ENCODE results near the gene XPO4. TPM values are rescaled to one million over a fixed set of nuclear protein-coding genes. Genes with fewer than 3 reads are reported as not detected.

The XPO4 gene
- total RNA-seq, 1 donor from 2014 or later: 19.9 TPM

GRCh38 chr13:20740021-20740420, 162.5 kb downstream of the XPO4 start:
- Mint-ChIP-seq H3K36me3 (ENCODE audit: low read depth, unreplicated experiment) (peaks cover 8% of the 10 kb centered on the region), H3K27ac (ENCODE audit: unreplicated experiment) (no peak overlapping the region), H3K9me3 (ENCODE audit: unreplicated experiment) (peaks cover 11% of the 10 kb centered on the region), H3K27me3 (ENCODE audit: low read depth, unreplicated experiment) (no peaks in the 10 kb centered on the region), H3K4me3 (ENCODE audit: unreplicated experiment) (no peak overlapping the region), H3K4me1 (ENCODE audit: low read depth, unreplicated experiment) (no peaks in the 10 kb centered on the region)
- DNase-seq (ENCODE audit: low read depth) (no peak), FAIRE-seq (no peak)
- TF ChIP-seq EZH2 (IDR thresholded peaks at IDR 0.05; ENCODE audit: insufficient read depth, low read length): no peak
- no peak for TF ChIP-seq CTCF (IDR thresholded peaks at IDR 0.05; ENCODE audit: insufficient read depth, low read depth, low read length)
- Histone ChIP-seq H4K20me1 (ENCODE audit: insufficient read depth, low read length) (no peaks in the 10 kb centered on the region), H3K9ac (ENCODE audit: low read length) (no peak overlapping the region), H2AFZ (ENCODE audit: low read depth, low read length) (no peak overlapping the region), H3K9me3 (ENCODE audit: insufficient read depth, low read depth, low read length) (no peaks in the 10 kb centered on the region), H3K4me1 (ENCODE audit: insufficient read depth, low read length) (no peaks in the 10 kb centered on the region), H3K4me2 (ENCODE audit: low read length) (no peak overlapping the region), H3K79me2 (ENCODE audit: insufficient read depth, low read length) (no peaks in the 10 kb centered on the region), H3K27me3 (ENCODE audit: insufficient read depth, low read length) (no peaks in the 10 kb centered on the region), H3K4me3 (ENCODE audit: insufficient read depth, low read depth, low read length) (no peak overlapping the region), H3K36me3 (ENCODE audit: insufficient read depth, low read length) (no peaks in the 10 kb centered on the region), H3K27ac (ENCODE audit: low read depth, low read length) (no peak overlapping the region)

- Mint-ChIP-seq H3K36me3 (ENCODE audit: low read depth, unreplicated experiment) (peaks cover 6% of the 10 kb centered on the region), H3K9me3 (ENCODE audit: unreplicated experiment) (peaks cover 8% of the 10 kb centered on the region), H3K27ac (ENCODE audit: unreplicated experiment) (no peak overlapping the region), H3K4me3 (ENCODE audit: unreplicated experiment) (no peak overlapping the region), H3K27me3 (ENCODE audit: low read depth, unreplicated experiment) (peaks cover 3% of the 10 kb centered on the region), H3K4me1 (ENCODE audit: low read depth, unreplicated experiment) (no peaks in the 10 kb centered on the region)
- Histone ChIP-seq H3K27me3 (ENCODE audit: insufficient read depth, low read length) (no peaks in the 10 kb centered on the region), H3K27ac (ENCODE audit: low read depth, low read length) (no peak overlapping the region), H3K9ac (ENCODE audit: low read length) (no peak overlapping the region), H3K4me2 (ENCODE audit: low read length) (no peak overlapping the region), H4K20me1 (ENCODE audit: insufficient read depth, low read length) (no peaks in the 10 kb centered on the region), H3K9me3 (ENCODE audit: insufficient read depth, low read depth, low read length) (no peaks in the 10 kb centered on the region), H3K36me3 (ENCODE audit: insufficient read depth, low read length) (no peaks in the 10 kb centered on the region), H3K4me1 (ENCODE audit: insufficient read depth, low read length) (no peaks in the 10 kb centered on the region), H3K79me2 (ENCODE audit: insufficient read depth, low read length) (no peaks in the 10 kb centered on the region), H3K4me3 (ENCODE audit: insufficient read depth, low read depth, low read length) (no peak overlapping the region), H2AFZ (ENCODE audit: low read depth, low read length) (no peak overlapping the region)
- no peak for DNase-seq (ENCODE audit: low read depth)
- FAIRE-seq: no peak
- no peak for TF ChIP-seq EZH2 (IDR thresholded peaks at IDR 0.05; ENCODE audit: insufficient read depth, low read length)
- no peak for TF ChIP-seq CTCF (IDR thresholded peaks at IDR 0.05; ENCODE audit: insufficient read depth, low read depth, low read length)
These were observed 163.9 kb downstream of the XPO4 start for GRCh38 chr13:20738616-20739015.

GRCh38 chr13:20729633-20730585, 172.6 kb downstream of the XPO4 start:
- Histone ChIP-seq H3K4me3 (ENCODE audit: insufficient read depth, low read depth, low read length) (no peak overlapping the region), H3K9ac (ENCODE audit: low read length) (no peak overlapping the region), H3K79me2 (ENCODE audit: insufficient read depth, low read length) (no peaks in the 10 kb centered on the region), H4K20me1 (ENCODE audit: insufficient read depth, low read length) (no peaks in the 10 kb centered on the region), H3K27ac (ENCODE audit: low read depth, low read length) (no peak overlapping the region), H3K27me3 (ENCODE audit: insufficient read depth, low read length) (no peaks in the 10 kb centered on the region), H3K4me2 (ENCODE audit: low read length) (no peak overlapping the region), H3K4me1 (ENCODE audit: insufficient read depth, low read length) (no peaks in the 10 kb centered on the region), H2AFZ (ENCODE audit: low read depth, low read length) (no peak overlapping the region), H3K36me3 (ENCODE audit: insufficient read depth, low read length) (no peaks in the 10 kb centered on the region), H3K9me3 (ENCODE audit: insufficient read depth, low read depth, low read length) (no peaks in the 10 kb centered on the region)
- H3K4me1 Mint-ChIP-seq (ENCODE audit: low read depth, unreplicated experiment): no peaks in the 10 kb centered on the region
- FAIRE-seq: no peak
- peaks cover 5% of the 10 kb centered on the region for H3K27me3 Mint-ChIP-seq (ENCODE audit: low read depth, unreplicated experiment)
- H3K9me3 Mint-ChIP-seq (ENCODE audit: unreplicated experiment): peaks cover 4% of the 10 kb centered on the region
- H3K36me3 Mint-ChIP-seq (ENCODE audit: low read depth, unreplicated experiment): no peaks in the 10 kb centered on the region
- DNase-seq (ENCODE audit: low read depth): no peak
- no peak overlapping the region for H3K27ac Mint-ChIP-seq (ENCODE audit: unreplicated experiment)
- TF ChIP-seq CTCF (IDR thresholded peaks at IDR 0.05; ENCODE audit: insufficient read depth, low read depth, low read length): no peak
- TF ChIP-seq EZH2 (IDR thresholded peaks at IDR 0.05; ENCODE audit: insufficient read depth, low read length): no peak
- H3K4me3 Mint-ChIP-seq (ENCODE audit: unreplicated experiment): no peak overlapping the region
